HG02763 (cell line): ENCODE measurements around the gene C10orf53.
"Not testable (repeated sequence)": the region's sequence is repeated elsewhere in the genome, so short reads cannot be mapped to it uniquely, and the experiment has no call there.

Source experiments
- ATAC-seq: cut with Tn5 transposase; IDR thresholded peaks from one replicate; pipeline ENCODE4 v1.9.1; 2021; ENCODE audit warnings: mild to moderate bottlenecking, moderate library complexity; ENCODE audit not compliant: unreplicated experiment

The C10orf53 gene

DNA sequence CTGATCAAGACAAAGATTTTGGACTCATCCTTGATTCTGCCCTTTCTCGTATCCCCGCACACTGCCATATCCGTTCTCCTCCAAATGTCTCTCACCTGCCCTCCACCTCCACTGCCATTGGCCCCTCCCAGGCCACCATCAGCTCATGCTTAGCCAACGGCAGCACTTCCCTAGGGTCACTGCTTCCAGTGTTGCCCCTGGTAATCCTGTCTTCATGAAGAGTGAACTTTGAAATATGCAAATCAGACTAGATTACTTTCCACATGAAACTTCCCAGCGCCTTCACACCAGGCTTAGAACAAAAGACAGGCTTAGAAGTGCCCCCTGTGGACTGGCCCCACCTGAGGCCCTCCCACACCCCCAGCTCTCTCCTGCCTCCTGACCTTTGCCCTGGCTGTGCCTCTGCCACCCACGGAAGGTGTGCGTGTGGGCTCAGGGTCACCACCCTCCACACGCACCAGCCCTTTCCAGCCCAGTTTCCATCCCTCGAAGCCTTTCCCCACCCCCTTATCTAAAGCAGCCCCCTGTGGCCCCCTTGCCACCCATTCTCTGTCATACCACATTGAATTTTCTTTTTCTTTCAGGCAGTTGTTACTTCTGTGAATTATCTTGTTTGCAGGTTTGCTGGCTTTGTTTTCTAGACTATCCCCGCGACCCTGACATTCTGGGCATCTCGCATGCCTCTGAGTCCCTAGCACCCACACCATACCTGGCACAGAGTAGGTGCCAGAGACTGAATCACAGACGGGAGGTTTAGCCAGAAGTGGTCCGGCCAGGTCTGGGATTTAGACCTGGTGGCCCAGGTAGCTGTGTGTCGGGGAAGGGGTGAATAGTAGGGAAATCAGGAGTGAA is 26.8 kb upstream of the C10orf53 start:
- no peak for ATAC-seq

DNA sequence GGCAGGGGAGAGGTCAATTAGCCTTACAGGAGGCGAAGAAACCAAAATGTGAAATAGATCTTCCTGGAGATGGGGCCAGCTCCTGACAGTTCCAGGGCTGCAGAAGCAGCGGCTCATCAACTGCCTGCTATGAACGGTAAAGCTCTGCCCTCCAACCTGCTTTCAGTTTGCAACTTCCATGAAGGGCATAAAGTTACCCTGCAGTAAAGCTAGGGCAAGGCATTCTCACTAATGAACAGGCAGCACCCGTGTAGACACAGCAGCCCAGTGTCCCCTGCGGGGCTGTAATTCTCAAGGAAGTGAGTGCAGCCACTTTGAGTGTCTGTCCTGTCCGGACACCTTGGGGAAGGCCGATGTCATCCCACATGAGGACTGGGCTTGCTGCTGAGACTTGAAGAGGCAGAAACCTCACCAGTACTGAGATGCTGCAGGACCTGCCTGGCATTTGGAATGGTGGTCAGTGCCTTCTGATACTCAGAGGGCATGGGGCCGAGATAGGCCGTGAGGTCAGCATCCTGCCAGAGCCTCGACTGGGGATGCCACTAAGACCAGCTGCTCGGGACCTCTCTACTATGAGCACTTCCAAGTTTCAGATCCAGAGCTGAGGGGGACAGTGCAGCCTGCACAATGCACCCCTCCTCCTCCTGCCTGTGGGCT is 26.1 kb upstream of the C10orf53 start:
- ATAC-seq: no peak

DNA sequence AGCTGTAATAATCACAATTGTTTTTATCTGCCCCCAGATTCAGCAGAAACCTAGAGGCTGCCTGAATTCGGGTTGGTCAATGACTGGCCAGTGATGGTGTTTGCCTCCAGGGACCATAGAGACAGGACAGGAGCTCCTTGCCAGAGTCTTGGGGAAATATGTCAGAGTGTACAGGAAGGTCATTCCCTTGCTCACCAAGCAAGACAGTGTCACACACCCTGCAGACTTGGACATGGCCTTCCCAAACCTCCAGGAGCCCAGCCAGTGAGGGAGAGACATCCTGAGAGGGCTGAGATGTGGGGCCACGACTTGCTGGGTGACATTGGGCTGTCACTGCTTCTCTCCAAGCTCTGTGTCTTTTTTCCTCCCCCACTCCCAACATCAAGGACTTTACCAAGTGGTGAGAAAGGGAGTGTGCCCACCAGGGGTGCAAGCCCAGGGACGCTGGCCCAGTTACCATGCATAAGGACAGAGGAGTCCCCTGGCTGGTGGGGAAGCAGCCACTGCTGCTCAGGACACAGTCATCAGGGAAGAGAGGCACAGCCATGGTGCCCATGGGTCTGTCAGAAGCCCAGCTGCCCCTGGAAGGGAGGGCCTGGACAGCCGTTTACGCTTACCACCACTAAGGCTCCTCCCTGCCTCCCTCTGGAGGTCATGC is 25.3 kb upstream of the C10orf53 start:
- no peak for ATAC-seq

DNA sequence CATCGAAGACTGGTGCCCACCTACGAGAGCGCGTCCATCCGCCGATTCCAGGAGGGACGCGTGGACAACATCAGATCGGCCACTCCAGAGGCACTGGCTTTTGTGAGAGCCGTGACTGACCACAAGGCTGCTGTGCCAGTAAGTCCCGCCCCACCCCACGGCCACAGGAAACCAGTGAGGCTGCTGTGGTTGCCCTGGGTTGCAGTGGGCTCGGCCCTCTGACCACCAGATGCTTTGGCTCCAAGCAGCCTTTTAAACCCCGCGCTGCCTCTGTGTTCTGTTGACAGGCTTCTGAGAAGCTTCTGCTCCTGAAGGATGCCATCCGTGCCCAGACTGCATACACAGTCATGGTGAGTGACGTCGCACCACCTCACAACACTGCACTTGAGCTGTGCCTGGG is 24.4 kb upstream of the C10orf53 start:
- ATAC-seq: no peak

DNA sequence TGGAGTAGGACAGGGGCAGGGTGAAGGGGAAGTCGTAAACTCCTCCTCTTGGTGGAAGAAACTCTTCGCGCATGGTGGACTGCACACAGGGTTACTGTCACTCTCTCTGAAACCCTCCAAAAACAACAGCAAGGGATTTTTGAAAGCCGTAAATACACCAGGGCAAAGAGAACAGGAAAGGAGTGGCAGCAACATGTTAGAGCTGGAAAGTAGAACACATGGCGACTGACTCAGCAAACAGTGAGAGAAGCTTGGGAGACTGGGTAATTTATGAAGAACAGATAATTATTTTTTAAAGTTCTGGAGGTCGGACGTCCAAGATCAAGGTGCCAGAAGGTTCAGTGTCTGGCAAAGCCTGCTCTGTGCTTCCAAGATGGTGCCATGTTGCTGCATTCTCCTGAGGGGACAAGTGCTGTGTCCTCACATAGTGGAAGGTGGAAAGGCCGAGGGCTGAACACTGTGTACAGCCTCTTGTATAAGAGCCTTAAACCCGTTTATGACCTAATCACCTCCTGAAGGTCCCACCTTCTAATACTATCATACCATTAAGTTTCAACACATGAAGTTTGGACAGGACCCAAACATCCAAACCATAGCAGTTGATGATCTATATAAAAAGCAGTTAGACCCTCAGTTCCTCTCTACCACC is 22.5 kb upstream of the C10orf53 start:
- ATAC-seq: no peak

DNA sequence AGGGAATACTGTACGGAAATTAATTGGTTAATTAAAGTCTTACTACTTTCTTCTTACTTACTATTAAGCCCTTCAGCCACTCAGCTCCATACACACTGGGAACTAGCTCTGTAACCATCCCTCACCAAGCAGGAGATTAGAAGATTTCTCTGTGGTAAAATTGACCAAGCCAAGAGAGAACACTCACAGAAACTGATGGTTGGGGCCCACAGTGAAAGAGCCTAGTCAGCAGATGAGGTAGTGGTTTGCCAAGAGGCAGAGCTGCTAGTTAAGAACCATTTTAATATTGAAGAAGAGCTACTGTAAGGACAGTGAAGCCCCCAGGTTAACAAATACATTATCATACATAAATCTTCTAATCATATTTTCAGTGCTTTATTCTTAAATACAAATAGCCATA is 21.8 kb upstream of the C10orf53 start:
- ATAC-seq: no peak

DNA sequence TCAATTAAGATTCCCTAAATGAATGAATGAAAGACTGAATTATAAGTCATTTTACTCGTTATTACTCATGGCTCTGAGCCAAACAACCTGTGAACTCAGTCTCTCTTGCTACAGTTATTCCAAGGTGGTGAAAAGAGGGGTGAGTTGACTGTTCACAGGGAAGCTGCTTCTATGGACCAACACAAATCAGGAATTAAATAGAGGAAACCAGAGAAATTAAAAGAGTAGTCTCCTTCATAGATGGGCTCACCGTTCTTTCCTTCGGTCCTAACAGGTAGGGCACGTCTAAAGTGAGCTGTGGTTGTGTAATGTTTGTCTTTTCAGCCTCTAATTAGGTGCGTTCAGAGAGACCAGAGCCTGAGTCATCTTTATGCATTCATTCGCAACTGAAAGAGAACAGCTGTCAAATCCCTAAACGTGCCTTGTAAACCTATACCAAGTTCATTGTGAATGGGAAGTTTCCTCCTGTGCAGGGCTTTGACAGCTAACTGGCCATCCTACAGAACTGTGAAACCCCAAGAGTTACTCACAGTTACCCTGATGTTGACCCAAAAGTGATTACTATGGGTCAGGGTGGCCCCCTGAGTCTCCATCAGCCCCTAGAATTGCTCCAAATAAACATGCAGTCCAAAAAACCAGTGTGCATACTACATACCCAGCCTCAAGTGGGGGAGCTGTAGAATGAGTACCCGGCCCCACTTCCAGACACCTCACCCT is 18.2 kb upstream of the C10orf53 start:
- ATAC-seq: no peak

DNA sequence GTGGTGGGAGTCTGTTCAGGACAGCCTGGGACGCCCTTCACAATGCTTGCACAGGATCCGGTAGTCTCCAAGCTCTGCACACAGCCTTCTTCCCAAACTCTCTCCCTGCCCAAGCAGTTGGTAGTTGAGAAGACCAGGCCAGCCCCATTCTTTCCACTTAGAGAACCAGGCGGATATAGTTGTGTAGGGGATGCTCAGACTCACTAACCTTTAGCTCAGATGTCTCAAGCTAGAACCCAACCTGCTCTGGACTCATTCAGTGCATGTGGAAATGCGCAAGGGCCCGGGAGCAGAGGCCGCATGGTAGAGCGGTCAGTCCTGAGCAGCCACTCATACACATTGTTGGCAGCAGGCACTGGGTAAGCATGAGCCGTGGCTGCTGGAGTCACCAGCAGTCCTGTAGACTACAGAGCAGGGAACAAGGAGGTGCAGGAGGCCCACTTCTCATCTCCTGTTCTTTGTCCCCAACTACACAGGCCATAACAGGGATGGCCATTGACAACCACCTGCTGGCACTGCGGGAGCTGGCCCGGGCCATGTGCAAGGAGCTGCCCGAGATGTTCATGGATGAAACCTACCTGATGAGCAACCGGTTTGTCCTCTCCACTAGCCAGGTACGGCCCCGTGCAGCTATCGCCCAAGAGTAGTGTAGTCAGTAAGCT is 17.2 kb upstream of the C10orf53 start:
- no peak for ATAC-seq

DNA sequence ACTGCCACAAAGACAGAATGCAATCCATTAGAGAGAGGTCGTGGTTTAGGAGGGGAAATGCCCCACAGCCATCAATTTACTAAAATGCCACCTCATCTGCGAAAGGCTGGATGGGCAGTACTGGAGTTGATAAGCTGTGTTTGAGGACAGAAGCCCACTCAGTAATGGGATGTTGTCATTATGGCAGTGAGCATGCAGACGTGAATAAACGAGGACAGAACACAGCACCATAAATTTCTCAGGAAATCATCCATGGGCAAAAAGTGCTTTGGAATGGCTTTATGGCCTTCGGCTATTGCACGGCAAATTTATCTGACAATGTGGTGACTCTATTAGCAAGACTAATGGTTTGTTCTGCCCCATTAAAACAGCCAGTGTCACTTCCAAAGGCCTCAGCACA is 15.9 kb upstream of the C10orf53 start:
- ATAC-seq: no peak

DNA sequence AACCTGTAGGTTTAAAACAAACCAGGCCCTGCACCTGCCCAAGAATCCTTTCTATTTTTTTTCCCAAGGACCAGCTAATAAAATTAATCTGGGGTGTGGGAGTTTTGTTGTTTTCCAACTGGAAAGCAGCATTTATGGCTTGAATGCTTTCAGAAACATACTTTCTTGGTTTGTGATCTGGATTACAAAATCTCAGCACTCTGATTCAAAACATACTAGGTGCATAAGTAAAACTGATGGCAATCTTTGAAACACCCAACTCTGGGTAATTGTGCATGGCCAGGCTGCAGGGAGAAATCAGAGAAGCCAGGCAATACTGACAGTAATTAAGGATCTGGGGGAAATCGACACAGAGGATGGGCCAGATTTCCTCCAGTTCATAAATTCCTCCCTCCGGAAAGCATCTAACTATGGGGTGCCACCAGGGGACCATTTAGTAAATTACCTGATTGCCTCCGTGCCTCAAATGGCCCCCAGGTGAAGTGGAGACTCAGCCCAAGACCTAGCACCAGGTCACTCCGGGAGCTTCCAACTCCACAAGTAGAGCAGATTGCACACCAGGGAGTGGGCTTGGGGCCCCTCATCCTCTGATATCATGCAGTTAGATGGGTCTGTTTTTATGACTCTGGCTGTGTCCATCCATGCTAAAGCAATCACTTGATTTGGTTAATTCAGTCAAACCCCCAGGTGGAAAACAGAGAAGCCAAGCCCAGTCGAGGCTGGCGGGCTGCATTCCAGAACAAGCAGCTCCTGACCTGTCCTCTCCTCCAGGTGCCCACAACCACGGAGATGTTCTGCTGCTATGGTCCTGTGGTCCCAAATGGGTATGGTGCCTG is 15.2 kb upstream of the C10orf53 start:
- ATAC-seq: no peak

DNA sequence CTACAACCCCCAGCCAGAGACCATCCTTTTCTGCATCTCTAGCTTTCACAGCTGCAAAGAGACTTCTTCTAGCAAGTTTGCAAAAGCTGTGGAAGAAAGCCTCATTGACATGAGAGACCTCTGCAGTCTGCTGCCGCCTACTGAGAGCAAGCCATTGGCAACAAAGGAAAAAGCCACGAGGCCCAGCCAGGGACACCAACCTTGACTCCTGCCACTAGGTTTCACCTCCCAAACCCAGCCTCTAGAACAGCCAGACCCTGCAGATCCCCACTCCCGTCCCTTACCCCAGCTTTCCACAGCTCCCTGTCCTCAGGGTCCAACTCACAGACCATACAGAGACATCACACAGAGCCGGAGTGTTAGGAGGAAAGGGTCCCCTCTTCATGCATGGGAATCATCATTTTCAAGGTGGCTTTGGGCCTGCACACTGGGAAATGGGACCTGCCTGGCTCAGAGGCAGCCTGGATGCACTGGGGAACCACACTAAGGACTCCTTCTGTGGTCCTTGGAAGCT is 14.6 kb upstream of the C10orf53 start:
- ATAC-seq: no peak

DNA sequence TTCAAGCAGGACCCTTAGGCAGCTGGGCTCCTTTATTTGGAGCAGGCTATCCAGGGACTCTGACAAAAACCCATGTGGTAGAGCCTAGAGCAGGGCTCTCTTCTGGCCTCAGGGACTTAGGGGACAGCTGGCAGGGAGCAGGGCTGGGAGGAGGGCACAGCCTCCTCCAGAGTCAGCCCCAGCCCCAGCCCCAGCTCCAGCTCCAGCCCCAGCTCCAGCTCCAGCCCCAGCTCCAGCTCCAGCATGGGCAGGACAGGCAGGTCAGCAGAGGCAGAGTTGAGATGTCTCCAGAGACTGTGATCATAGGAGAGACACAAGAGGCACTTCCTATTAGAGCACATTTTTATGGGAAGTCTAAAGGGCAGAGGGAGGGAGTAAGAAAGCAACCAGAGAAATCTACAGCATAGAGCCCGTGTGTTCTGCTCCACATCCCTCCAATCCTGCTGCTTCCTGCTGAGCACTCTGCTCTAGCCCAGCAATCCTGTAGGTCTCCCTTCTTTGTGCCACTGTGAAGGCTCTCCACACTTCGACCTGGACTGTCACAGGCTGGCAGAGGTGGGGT is 13.3 kb upstream of the C10orf53 start:
- no peak for ATAC-seq

DNA sequence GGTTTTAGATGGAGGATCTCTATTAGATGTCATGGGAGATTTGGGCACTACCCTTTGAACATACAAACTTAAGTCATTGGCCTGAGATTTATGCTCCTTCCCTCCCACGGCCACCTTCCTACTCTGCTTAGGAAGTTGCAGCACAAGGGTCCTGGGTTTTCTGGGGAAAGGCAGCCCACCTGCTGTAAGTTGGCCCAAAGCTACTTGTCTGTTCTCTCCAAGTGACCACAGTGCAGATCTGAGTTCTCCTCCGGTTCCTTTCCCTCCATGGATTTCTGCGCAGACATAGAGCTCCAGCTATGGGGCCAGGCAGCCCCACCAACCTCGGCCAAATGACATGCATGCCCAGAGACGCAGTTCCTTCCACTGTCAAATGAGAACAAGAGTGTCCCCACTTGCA is 12.8 kb upstream of the C10orf53 start:
- ATAC-seq: no peak

DNA sequence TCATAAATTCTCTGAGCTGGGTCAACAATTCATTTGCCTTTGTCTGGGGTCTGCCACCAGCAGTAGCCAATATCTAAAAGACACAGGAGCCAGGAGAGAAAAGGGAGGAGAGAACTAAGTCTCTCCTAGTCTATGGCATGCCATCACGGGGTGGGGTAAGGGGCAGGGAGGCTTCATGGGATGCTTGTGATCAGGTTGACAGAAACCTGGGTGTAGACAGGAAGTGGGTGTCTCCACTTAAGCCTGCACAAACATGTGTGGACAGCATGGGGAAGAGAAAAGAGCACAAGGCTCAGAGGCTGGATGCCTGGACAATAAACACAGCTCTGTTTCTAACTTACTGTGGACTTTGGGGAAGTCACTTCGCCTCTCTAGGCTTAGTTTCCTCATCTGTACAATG is 11.5 kb upstream of the C10orf53 start:
- ATAC-seq: no peak

DNA sequence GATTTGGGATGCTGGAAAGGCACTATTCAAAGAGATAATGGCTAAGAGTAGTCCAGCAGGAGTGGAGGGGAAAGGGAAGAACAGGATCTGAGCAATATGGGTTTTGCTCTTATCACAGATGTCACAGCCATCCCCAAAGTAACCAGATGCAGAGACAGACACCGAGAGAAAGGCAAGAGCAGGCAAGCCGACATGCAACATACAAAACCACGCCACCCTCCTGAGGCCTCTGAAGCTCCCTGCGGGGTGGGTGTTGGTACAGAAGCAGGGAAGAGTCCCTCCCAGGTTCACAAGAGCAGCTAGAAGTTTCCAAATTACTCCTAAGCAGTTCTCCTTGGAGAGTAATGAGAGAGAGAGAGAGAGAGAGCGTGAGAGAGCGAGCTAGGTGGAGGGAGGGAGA is 10.8 kb upstream of the C10orf53 start:
- ATAC-seq: no peak

DNA sequence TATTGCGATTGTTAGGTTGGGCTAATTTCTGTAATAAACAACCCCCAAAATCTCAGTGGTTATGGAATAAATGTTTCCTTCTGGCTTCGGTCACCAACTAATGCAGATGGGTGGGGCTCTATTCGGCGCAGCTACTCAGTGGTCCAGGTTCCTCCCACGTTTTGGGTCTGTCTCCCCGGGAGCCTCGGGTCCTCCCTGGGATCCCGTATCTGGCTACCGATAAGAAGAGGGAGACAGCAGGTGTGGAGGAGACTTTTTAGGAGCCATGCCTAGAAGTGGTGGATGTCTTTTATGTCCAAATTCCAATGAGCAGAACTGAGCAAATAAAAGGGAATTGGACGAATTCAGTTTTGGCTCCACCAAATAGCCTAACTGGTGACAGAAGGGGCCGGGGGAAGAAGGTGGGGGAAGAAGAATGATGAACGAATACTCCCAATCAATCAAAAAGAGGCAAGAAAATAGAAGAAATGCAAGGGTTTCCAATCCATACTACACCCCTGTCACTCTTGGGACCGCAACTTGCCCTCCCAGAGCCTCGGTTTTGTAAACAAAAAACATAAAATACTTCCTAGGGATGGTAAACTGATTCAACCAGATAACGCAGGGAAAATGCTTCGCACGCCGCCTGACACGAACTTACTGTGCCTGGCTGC is 498 bp upstream of the C10orf53 start:
- no peak for ATAC-seq

DNA sequence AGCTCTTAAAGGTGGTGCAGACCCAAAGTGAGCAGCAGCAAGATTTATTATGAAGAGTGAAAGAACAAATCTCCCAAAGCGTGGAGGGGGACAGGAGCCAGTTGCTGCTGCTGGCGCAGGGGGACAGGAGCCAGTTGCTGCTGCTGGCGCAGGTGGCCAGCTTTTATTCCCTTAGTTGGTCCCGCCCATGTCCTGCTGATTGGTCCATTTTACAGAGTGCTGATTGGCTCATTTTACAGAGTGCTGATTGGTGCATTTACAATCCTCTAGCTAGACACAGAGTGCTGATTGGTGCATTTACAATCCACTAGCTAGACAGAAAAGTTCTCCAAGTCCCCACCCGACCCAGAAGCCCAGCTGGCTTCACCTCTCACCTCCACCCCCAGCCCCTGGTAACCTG is 3.0 kb downstream of the C10orf53 start:
- ATAC-seq: not testable (repeated sequence)

DNA sequence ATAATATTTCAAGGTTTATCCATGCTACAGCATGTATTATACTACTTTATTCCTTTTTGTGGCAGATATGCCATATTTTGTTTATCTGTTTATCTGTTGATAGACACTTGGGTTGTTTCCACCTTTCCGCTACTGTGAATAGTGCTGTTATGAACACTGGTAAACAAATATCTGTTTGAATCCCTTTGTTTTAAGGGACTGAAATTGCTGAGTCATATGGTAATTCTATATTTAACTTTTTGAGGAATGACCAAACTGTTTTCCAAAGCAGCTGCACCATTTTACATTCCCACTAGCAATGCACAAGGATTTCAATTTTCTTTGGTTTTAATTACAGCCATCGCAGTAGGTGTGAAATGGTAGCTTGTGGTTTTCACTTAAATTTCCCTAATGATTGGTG is 3.4 kb downstream of the C10orf53 start:
- no peak for ATAC-seq
